K562 (cell line): ENCODE measurements around the gene FBL. TPM values are rescaled to one million over a fixed set of nuclear protein-coding genes. Genes with fewer than 3 reads are reported as not detected.
A peak's percentile ranks its signal among the peaks of the same experiment; 100 is the strongest.

Experiments used
- ATAC-seq: fragments of 200-7000 bp; cut with Tn5 transposase; 3 replicates; pipeline ENCODE4 v1.9.1; 2020; ENCODE audit warnings: moderate library complexity
- BruUV-seq: library from RNA; stranded (reverse); fragments of 400-500 nt; replicated peaks from 2 replicates; lab custom pipeline; 2021; lab: Mats Ljungman, UMichigan
- CTCF ChIA-PET: fragments of 300-600 bp; formaldehyde crosslinking; extraction: SDS; loops from one replicate; lab custom pipeline; 2021; ENCODE audit warnings: low intra/inter-chr PET ratio; lab: Yijun Ruan, JAX
- POLR2A ChIA-PET: fragments of 300-600, 350-650 bp; sonication (Branson Sonifier 250); formaldehyde crosslinking; extraction: SDS; loops from one replicate; lab custom pipeline; 2021; ENCODE audit warnings: antibody characterized with exemption, inconsistent platforms; lab: Yijun Ruan, JAX
- DNase-seq, 4 experiments: peaks; one replicate each; pipeline versions ENCODE4 v3.0.0 to v3.0.0-alpha.2; 2011 to 2018; ENCODE audit warnings: low spot score in 3 of 4, mixed read lengths in 3 of 4; ENCODE audit errors: extremely low read depth in 1 of 4
- FAIRE-seq: peaks from 2 replicates; lab custom pipeline; 2011; peaks lifted over from hg19 to GRCh38; lab: Jason Lieb, UNC
- H2AFZ ChIP-seq: 2 replicates; pipeline ENCODE4 v1.6.0; 2011; ENCODE audit warnings: low read depth, low read length, control low read depth, inconsistent platforms
- H3K27ac ChIP-seq: fragments of 200-600 bp; 3 replicates; pipeline ENCODE4 v1.8.0; 2011; ENCODE audit warnings: low read depth, mild to moderate bottlenecking, control low read depth, inconsistent platforms, low read length, moderate library complexity, mixed read lengths; ENCODE audit errors: extremely low read depth
- H3K27me3 ChIP-seq, 2 experiments: fragments of 300-600 bp in 1 of 2; 2 replicates in 1 of 2; 3 replicates in 1 of 2; pipeline versions ENCODE4 v1.6.0 to v1.8.0; 2011; ENCODE audit warnings: inconsistent platforms in 2 of 2, low read length in 2 of 2, mild to moderate bottlenecking in 1 of 2, mixed read lengths in 1 of 2, moderate library complexity in 1 of 2; ENCODE audit not compliant: control insufficient read depth in 2 of 2, insufficient read depth in 2 of 2
- H3K36me3 ChIP-seq: fragments of 300-600 bp; 3 replicates; pipeline ENCODE4 v1.8.0; 2011; ENCODE audit warnings: mild to moderate bottlenecking, low read length, inconsistent platforms; ENCODE audit not compliant: control insufficient read depth, insufficient read depth
- H3K4me1 ChIP-seq, 2 experiments: fragments of 200-600 bp in 1 of 2; replicated peaks in 1 of 2; 2 replicates in 1 of 2; 3 replicates in 1 of 2; pipeline versions ENCODE4 v1.5.1 to v1.8.0; 2011; ENCODE audit warnings: inconsistent platforms in 2 of 2, low read length in 2 of 2, mild to moderate bottlenecking in 1 of 2, mixed read lengths in 1 of 2, moderate library complexity in 1 of 2; ENCODE audit not compliant: control insufficient read depth in 2 of 2, insufficient read depth in 2 of 2
- H3K4me2 ChIP-seq: 2 replicates; pipeline ENCODE4 v1.6.1; 2011; ENCODE audit warnings: low read length, control low read depth, inconsistent platforms, mixed read lengths; ENCODE audit not compliant: insufficient read depth
- H3K4me3 ChIP-seq: fragments of 200-600 bp; sonication (generic), shearing (Covaris generic); 2 replicates; pipeline ENCODE4 v1.5.1; 2016; ENCODE audit warnings: control low read depth, inconsistent platforms
- H3K79me2 ChIP-seq: fragments of 200-600 bp; 3 replicates; pipeline ENCODE4 v1.8.0; 2011; ENCODE audit warnings: low read length, inconsistent platforms; ENCODE audit not compliant: control insufficient read depth, insufficient read depth
- H3K9ac ChIP-seq, 2 experiments: 2 replicates each; pipeline versions ENCODE4 v1.6.0 to v1.6.1; 2011; ENCODE audit warnings: low read depth in 2 of 2, low read length in 2 of 2, control low read depth in 1 of 2, inconsistent platforms in 1 of 2, mild to moderate bottlenecking in 1 of 2, mixed read lengths in 1 of 2; ENCODE audit not compliant: insufficient read depth in 1 of 2
- H3K9me1 ChIP-seq: one replicate; pipeline ENCODE4 v1.6.0; 2011; ENCODE audit warnings: inconsistent platforms, mild to moderate bottlenecking, low read length, moderate library complexity; ENCODE audit not compliant: control insufficient read depth, insufficient read depth
- H3K9me3 ChIP-seq: replicated peaks from 2 replicates; pipeline ENCODE4 v1.5.1; 2011; ENCODE audit warnings: low read depth, low read length, inconsistent platforms; ENCODE audit not compliant: control insufficient read depth, insufficient read depth
- H4K20me1 ChIP-seq: replicated peaks from 2 replicates; pipeline ENCODE4 v1.6.1; 2011; ENCODE audit warnings: low read length, inconsistent platforms, mixed read lengths; ENCODE audit not compliant: control insufficient read depth, insufficient read depth
- ARHGAP35 ChIP-seq: fragments of 450-650 bp; IDR thresholded peaks from 2 replicates; pipeline ENCODE4 v1.6.1; 2018; ENCODE audit not compliant: partially characterized antibody
- BCLAF1 ChIP-seq, 2 experiments: fragments of 450-650 bp in 1 of 2; IDR thresholded peaks; 2 replicates each; pipeline ENCODE4 v1.6.1; 2011 to 2017; ENCODE audit warnings: low read depth in 2 of 2, antibody characterized with exemption in 1 of 2, borderline replicate concordance in 1 of 2, low read length in 1 of 2, mild to moderate bottlenecking in 1 of 2, mixed read lengths in 1 of 2; ENCODE audit not compliant: control insufficient read depth in 1 of 2
- BCOR ChIP-seq: fragments of 450-650 bp; IDR thresholded peaks from 2 replicates; pipeline ENCODE4 v1.6.1; 2016
- CREB5 ChIP-seq: fragments of 250-450 bp; sonication (Bioruptor Pico); IDR thresholded peaks from 2 replicates; pipeline ENCODE4 v1.5.0; 2020; ENCODE audit warnings: mild to moderate bottlenecking
- FOXK2 ChIP-seq, 2 experiments: fragments of 450-650 bp; IDR thresholded peaks in 1 of 2; conservative IDR thresholded peaks in 1 of 2; 2 replicates each; pipeline ENCODE4 v1.6.1; 2016; ENCODE audit warnings: low read depth in 2 of 2, mild to moderate bottlenecking in 1 of 2
- HDAC1 ChIP-seq, 2 experiments: fragments of 450-650 bp; IDR thresholded peaks; 2 replicates each; pipeline ENCODE4 v1.6.1; 2016 to 2017; ENCODE audit warnings: inconsistent platforms in 1 of 2, mild to moderate bottlenecking in 1 of 2, moderate library complexity in 1 of 2
- ILK ChIP-seq: fragments of 450-650 bp; IDR thresholded peaks from 2 replicates; pipeline ENCODE4 v1.6.1; 2016; ENCODE audit warnings: missing genetic modification characterization, low read depth, mild to moderate bottlenecking, missing compliant biosample characterization, moderate library complexity, borderline replicate concordance
- MCM3 ChIP-seq: fragments of 450-650 bp; IDR thresholded peaks from 2 replicates; pipeline ENCODE4 v1.6.1; 2016
- MCM7 ChIP-seq, 2 experiments: fragments of 450-650 bp; IDR thresholded peaks; 2 replicates each; pipeline ENCODE4 v1.6.1; 2016 to 2018
- RNF2 ChIP-seq: sonication (generic); IDR thresholded peaks from 2 replicates; pipeline ENCODE4 v1.6.1; 2016
- TBP ChIP-seq: optimal IDR thresholded peaks from 2 replicates; pipeline ENCODE3; 2011; ENCODE audit warnings: low read depth, low read length, improper control_type of control experiment
- WGBS: fragments of 100-300 bp; shearing (Covaris generic); methylation state at CpG from one replicate; pipeline ENCODE4 v1.1.6; 2016; ENCODE audit warnings: low coverage, mixed read lengths; ENCODE audit not compliant: insufficient coverage; ENCODE audit errors: missing lambda C conversion rate; 5-methylcytosine and 5-hydroxymethylcytosine counted together
- in situ Hi-C: fragments of 300-500 bp; cut with MboI; formaldehyde crosslinking; loops from 4 replicates; pipeline ENCODE4 v1.15.0; 2018; ENCODE audit warnings: inconsistent platforms, mixed read lengths
- intact Hi-C: fragments of 100-400 bp; cut with micrococcal nuclease; formaldehyde crosslinking; loops from 2 replicates; pipeline ENCODE4 v1.14.2; 2022
- polyA plus RNA-seq, 8 experiments: library from polyadenylated mRNA; depleted of rRNA in 4 of 8; stranded (reverse) in 5 of 8; unstranded in 3 of 8; fragments of >200 nt; fragmentation: Nextera tagmentation in 2 of 8; fragmentation: Illumina TruSeq in 1 of 8; extraction: Ambion mirVana in 2 of 8; extraction: Trizol in 1 of 8; gene quantifications; 2 replicates each; pipeline versions ENCODE4 v1.2.1 to v1.2.3, GENCODE V29; 2011 to 2014; ENCODE audit warnings: inconsistent platforms in 1 of 8, missing spikeins in 1 of 8
- total RNA-seq, 7 experiments: library from RNA; depleted of rRNA in 6 of 7; stranded (reverse); fragments of >200 nt in 6 of 7; fragmentation: Illumina TruSeq in 2 of 7; extraction: Trizol in 2 of 7; gene quantifications; 2 replicates each; pipeline versions ENCODE4 v1.2.1 to v1.2.3, GENCODE V29; 2011 to 2021; ENCODE audit warnings: low replicate concordance in 1 of 7
- TF ChIP-seq, protein P1 (sequence below): fragments of 450-650 bp; formaldehyde crosslinking; IDR thresholded peaks from 2 replicates; pipeline ENCODE4 v1.4.0; 2022; ENCODE audit warnings: missing genetic modification characterization
- TF ChIP-seq, protein P2 (sequence below): fragments of 450-650 bp; formaldehyde crosslinking; IDR thresholded peaks from 2 replicates; pipeline ENCODE4 v1.4.0; 2022; ENCODE audit warnings: missing genetic modification characterization

Gene FBL
- total and polyA plus RNA-seq, 9 of the 15 experiments (the other 6 are each of a cell fraction or from before 2014, with no cell fraction given): 201 to 1,696 (median 696) TPM

GRCh38 chr19:39878398-39878797 is 32.2 kb upstream of the FBL start:
- H3K79me2 ChIP-seq: no peaks in the 10 kb centered on the region
- no TSS peak for BruUV-seq
- H3K36me3 ChIP-seq: no peaks in the 10 kb centered on the region
- POLR2A ChIA-PET: no interaction called here
- H4K20me1 ChIP-seq: no peaks in the 10 kb centered on the region
- FAIRE-seq (no peak), ATAC-seq (no peak), DNase-seq (no peak)
- TF ChIP-seq TBP (no peak), HDAC1 (IDR thresholded peaks at IDR 0.05) (0 out of 4 replicates have a peak, but pooled peaks of 1 of the 2 experiments have one; percentile 25), BCLAF1 (IDR thresholded peaks at IDR 0.05; ENCODE audit: borderline replicate concordance in 1 of 2, control insufficient read depth in 1 of 2, low read depth in 2 of 2, low read length in 1 of 2) (0 out of 4 replicates have a peak, but pooled peaks of 1 of the 2 experiments have one; percentile 32), FOXK2 (conservative IDR thresholded peaks at IDR 0.05 in 1 of 2, IDR thresholded peaks at IDR 0.05 in 1 of 2; ENCODE audit: low read depth in 2 of 2) (no peak), ILK (no peak), MCM3 (peak; percentile 75; the same call in 1 of the 2 replicates), BCOR (no peak), RNF2 (no peak), MCM7 (IDR thresholded peaks at IDR 0.05) (0 out of 4 replicates have a peak, but pooled peaks of 1 of the 2 experiments have one; percentile 51), ARHGAP35 (peak; percentile 41), CREB5 (CRISPR knock-in tag) (no peak)
- TF ChIP-seq, protein P1, sequence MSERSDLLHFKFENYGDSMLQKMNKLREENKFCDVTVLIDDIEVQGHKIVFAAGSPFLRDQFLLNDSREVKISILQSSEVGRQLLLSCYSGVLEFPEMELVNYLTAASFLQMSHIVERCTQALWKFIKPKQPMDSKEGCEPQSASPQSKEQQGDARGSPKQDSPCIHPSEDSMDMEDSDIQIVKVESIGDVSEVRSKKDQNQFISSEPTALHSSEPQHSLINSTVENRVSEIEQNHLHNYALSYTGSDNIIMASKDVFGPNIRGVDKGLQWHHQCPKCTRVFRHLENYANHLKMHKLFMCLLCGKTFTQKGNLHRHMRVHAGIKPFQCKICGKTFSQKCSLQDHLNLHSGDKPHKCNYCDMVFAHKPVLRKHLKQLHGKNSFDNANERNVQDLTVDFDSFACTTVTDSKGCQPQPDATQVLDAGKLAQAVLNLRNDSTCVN: 0 out of 2 replicates have a peak, but pooled peaks have one; percentile 34
- TF ChIP-seq, protein P2, sequence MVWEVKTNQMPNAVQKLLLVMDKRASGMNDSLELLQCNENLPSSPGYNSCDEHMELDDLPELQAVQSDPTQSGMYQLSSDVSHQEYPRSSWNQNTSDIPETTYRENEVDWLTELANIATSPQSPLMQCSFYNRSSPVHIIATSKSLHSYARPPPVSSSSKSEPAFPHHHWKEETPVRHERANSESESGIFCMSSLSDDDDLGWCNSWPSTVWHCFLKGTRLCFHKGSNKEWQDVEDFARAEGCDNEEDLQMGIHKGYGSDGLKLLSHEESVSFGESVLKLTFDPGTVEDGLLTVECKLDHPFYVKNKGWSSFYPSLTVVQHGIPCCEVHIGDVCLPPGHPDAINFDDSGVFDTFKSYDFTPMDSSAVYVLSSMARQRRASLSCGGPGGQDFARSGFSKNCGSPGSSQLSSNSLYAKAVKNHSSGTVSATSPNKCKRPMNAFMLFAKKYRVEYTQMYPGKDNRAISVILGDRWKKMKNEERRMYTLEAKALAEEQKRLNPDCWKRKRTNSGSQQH (CRISPR knock-in tag): peak; percentile 62; the same call in 1 of the 2 replicates
- no peak overlapping the region for H3K9ac ChIP-seq
- H3K4me2 ChIP-seq: no peak overlapping the region
- H3K27me3 ChIP-seq: peaks cover 5 to 25% of the 10 kb centered on the region in 2 experiments; a peak in 3 of 5 replicates
- CTCF ChIA-PET: no interaction called here
- in situ Hi-C loops (no loop called here), intact Hi-C loops (no loop called here)
- peaks cover 3% of the 10 kb centered on the region for H3K9me1 ChIP-seq
- WGBS: 0% methylated on average over 1 of the region's 1 CpG
- peaks cover 0 to 8% of the 10 kb centered on the region in 2 experiments; a peak in 2 of 5 replicates for H3K4me1 ChIP-seq
- no peak overlapping the region for H3K27ac ChIP-seq
- H3K4me3 ChIP-seq: no peak overlapping the region
- H3K9me3 ChIP-seq: no peaks in the 10 kb centered on the region
- no peak overlapping the region for H2AFZ ChIP-seq
